Caco-2 (cell line): Measurements from ENCODE around the gene CPNE6. TPM values are rescaled to one million over a fixed set of nuclear protein-coding genes. Genes with fewer than 3 reads are reported as not detected.

Experiments used
- BruUV-seq: library from RNA; stranded (reverse); fragments of 400-500 nt; replicated peaks from 2 replicates; lab custom pipeline; 2021; lab: Mats Ljungman, UMichigan
- CTCF ChIA-PET: fragments of 300-600 bp; sonication (Branson Sonifier 250); formaldehyde crosslinking; loops from one replicate; lab custom pipeline; 2022; ENCODE audit warnings: antibody characterized with exemption; lab: Charles Lee
- POLR2A ChIA-PET: fragments of 300-600 bp; sonication (Branson Sonifier 250); formaldehyde crosslinking; loops from one replicate; lab custom pipeline; 2022; ENCODE audit warnings: antibody characterized with exemption; lab: Charles Lee
- DNase-seq, 2 experiments: peaks; one replicate each; pipeline versions ENCODE4 v3.0.0 to v3.0.0-alpha.2; 2020 to 2022
- H3K27me3 ChIP-seq: replicated peaks from 2 replicates; pipeline ENCODE4 v1.6.0; 2011; ENCODE audit warnings: low read length; ENCODE audit not compliant: control insufficient read depth, insufficient read depth
- H3K36me3 ChIP-seq: 2 replicates; pipeline ENCODE4 v1.5.1; 2011; ENCODE audit warnings: low read length; ENCODE audit not compliant: control insufficient read depth, insufficient read depth
- H3K4me1 ChIP-seq: fragments of 250-450 bp; sonication (Bioruptor Pico); 2 replicates; pipeline ENCODE4 v1.5.1; 2020; ENCODE audit warnings: mild to moderate bottlenecking
- H3K4me3 ChIP-seq: 2 replicates; pipeline ENCODE4 v1.5.1; 2011; ENCODE audit warnings: low read depth, mild to moderate bottlenecking, control low read depth, low read length
- H3K9me3 ChIP-seq: fragments of 250-450 bp; sonication (Bioruptor Pico); 2 replicates; pipeline ENCODE4 v1.5.1; 2020; ENCODE audit warnings: mild to moderate bottlenecking, moderate library complexity
- H3K27ac Mint-ChIP-seq: one replicate; pipeline ENCODE4 v1.8.0; 2022; ENCODE audit warnings: mixed read lengths; ENCODE audit not compliant: unreplicated experiment
- H3K27me3 Mint-ChIP-seq: one replicate; pipeline ENCODE4 v1.8.0; 2022; ENCODE audit warnings: mixed read lengths; ENCODE audit not compliant: insufficient read depth, unreplicated experiment
- H3K36me3 Mint-ChIP-seq: one replicate; pipeline ENCODE4 v1.8.0; 2022; ENCODE audit warnings: mild to moderate bottlenecking, mixed read lengths; ENCODE audit not compliant: insufficient read depth, unreplicated experiment
- H3K4me1 Mint-ChIP-seq: one replicate; pipeline ENCODE4 v1.8.0; 2022; ENCODE audit warnings: low read depth, mixed read lengths; ENCODE audit not compliant: unreplicated experiment
- H3K4me3 Mint-ChIP-seq: one replicate; pipeline ENCODE4 v1.8.0; 2022; ENCODE audit warnings: mild to moderate bottlenecking, moderate library complexity, mixed read lengths; ENCODE audit not compliant: unreplicated experiment
- H3K9me3 Mint-ChIP-seq: one replicate; pipeline ENCODE4 v1.8.0; 2022; ENCODE audit warnings: mixed read lengths; ENCODE audit not compliant: unreplicated experiment
- intact Hi-C: fragments of 100-400 bp; cut with micrococcal nuclease; formaldehyde crosslinking; loops from one replicate; pipeline ENCODE4 v1.10.0; 2022; ENCODE audit not compliant: unreplicated experiment
- total RNA-seq: library from RNA; stranded (reverse); gene quantifications from 2 replicates; pipeline ENCODE4 v1.2.3, GENCODE V29; 2022
- TF ChIP-seq, protein P1 (sequence below), 2 experiments: fragments of 200-600 bp in 1 of 2; IDR thresholded peaks; 1 replicate in 1 of 2; 2 replicates in 1 of 2; pipeline versions ENCODE4 v1.5.1 to v1.8.0; 2011 to 2022; ENCODE audit warnings: antibody characterized with exemption in 1 of 2, control low read depth in 1 of 2, inconsistent platforms in 1 of 2, low read depth in 1 of 2, low read length in 1 of 2, mild to moderate bottlenecking in 1 of 2, moderate library complexity in 1 of 2; ENCODE audit not compliant: insufficient read depth in 1 of 2, severe bottlenecking in 1 of 2, unreplicated experiment in 1 of 2

CPNE6 gene
- total RNA-seq, 1 experiment from 2014 or later, result not detected

DNA sequence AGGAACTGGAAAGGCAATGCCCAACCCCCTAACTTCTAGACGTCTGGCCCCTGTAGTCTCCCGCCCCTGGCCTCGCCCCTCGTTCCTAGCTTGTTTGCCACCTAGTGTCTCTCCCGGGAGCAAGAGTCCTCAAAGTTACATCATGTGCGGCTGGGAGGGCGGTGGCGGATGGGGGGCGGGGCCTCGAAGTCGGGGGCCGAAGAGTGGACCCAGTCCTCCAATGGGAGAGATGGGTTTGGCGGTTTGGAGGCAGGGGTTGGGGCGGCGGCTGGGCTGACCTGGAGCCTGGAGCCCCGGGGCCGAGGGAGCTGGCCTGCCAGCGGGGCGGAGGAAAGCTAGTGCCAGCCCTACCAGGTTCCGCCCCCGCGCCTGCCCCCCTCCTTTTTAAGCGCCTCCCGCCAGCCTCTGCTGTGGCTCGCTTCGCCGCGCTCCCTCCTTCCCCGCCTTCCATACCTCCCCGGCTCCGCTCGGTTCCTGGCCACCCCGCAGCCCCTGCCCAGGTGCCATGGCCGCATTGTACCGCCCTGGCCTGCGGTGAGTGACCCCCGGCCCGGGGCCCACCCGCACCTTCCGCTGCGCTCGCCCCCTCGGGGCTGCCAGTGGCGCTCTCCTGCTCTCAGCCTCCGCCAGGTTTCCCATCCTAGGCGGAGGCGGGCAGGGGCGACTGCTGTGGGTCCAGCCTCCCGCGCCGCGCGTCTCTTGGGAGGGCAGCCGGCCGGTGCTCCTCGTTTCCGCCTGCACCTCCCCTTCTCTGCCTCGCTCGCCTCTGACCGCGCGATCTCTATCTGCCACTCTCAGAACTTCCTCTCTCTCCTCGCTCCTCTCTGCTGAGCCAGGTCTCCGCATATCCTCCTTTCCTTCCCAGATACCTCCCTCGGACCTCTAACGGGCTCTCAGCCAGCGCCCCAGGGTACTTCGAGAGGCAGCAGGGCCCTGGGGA is 22.8 kb downstream of the CPNE6 start, which contains the start of gene PCK2:
Gene PCK2 (plus strand): TSS at position 411 of the 940 bp plus-strand sequence. CDS start 95 bp downstream, at position 506.
- DNase-seq, result peak; percentile 98
- peaks cover 24% of the 10 kb centered on the region for H3K4me1 Mint-ChIP-seq
- peaks cover 51% of the 10 kb centered on the region for H3K36me3 Mint-ChIP-seq
- intact Hi-C loops, result loop anchor here (1.0 kb wide), 1 partner anchor 20 kb away; the partner anchor contains the start of genes DCAF11 and NRL
- Histone ChIP-seq H3K9me3 (no peaks in the 10 kb centered on the region), H3K27me3 (no peaks in the 10 kb centered on the region), H3K4me1 (peaks cover 21% of the 10 kb centered on the region), H3K36me3 (peaks cover 3% of the 10 kb centered on the region), H3K4me3 (peak within 1 kb of the TSS; percentile 60)
- POLR2A ChIA-PET, result interaction anchor here (0.6 to 3.2 kb wide), 18 partner anchors 11 to 442 kb away, joined by 3 to 72 read pairs (median 8); partner anchors contain the start of genes CARMIL3, DCAF11, EMC9 and IPO4
- H3K27me3 Mint-ChIP-seq, result no peaks in the 10 kb centered on the region
- TSS peak; percentile 62 for BruUV-seq
- H3K27ac Mint-ChIP-seq, result peak within 1 kb of the TSS; percentile 99
- CTCF ChIA-PET, result interaction anchor here (0.6 to 6.4 kb wide), 13 partner anchors 12 to 1017 kb away, joined by 3 to 129 read pairs (median 8); partner anchors contain the start of genes DCAF11, EMC9, IRF9 and NRL
- H3K9me3 Mint-ChIP-seq, result no peaks in the 10 kb centered on the region
- H3K4me3 Mint-ChIP-seq, result peak within 1 kb of the TSS; percentile 97
- TF ChIP-seq, protein P1, sequence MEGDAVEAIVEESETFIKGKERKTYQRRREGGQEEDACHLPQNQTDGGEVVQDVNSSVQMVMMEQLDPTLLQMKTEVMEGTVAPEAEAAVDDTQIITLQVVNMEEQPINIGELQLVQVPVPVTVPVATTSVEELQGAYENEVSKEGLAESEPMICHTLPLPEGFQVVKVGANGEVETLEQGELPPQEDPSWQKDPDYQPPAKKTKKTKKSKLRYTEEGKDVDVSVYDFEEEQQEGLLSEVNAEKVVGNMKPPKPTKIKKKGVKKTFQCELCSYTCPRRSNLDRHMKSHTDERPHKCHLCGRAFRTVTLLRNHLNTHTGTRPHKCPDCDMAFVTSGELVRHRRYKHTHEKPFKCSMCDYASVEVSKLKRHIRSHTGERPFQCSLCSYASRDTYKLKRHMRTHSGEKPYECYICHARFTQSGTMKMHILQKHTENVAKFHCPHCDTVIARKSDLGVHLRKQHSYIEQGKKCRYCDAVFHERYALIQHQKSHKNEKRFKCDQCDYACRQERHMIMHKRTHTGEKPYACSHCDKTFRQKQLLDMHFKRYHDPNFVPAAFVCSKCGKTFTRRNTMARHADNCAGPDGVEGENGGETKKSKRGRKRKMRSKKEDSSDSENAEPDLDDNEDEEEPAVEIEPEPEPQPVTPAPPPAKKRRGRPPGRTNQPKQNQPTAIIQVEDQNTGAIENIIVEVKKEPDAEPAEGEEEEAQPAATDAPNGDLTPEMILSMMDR (IDR thresholded peaks at IDR 0.05; ENCODE audit: insufficient read depth in 1 of 2, low read depth in 1 of 2, low read length in 1 of 2, severe bottlenecking in 1 of 2, unreplicated experiment in 1 of 2), result no peak

DNA sequence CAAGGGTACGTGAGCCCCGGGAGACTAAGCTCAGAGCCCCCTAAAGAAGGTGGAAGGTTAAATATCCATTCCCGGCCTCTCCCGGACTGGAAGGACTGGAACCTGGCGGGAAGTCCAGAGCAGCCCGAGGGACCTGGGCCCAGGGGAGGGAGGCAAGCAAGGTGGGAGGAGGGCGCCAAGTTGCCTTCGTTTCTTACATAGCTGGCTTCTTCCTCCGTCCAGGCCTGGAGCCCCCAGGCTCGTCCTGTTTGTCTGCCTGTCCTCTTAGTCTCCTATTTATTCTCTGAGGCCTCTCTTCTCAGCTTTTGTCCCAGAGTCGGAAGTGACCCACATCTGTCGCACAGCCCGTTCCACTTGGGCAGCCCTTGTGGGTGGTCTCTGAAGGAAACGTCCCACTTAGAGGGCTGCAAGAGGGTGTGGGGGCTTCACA is 23.5 kb downstream of the CPNE6 start:
- Histone ChIP-seq H3K9me3 (no peaks in the 10 kb centered on the region), H3K4me1 (peaks cover 21% of the 10 kb centered on the region), H3K27me3 (no peaks in the 10 kb centered on the region), H3K36me3 (peaks cover 3% of the 10 kb centered on the region), H3K4me3 (peak overlapping the region; percentile 60)
- no TSS peak for BruUV-seq
- intact Hi-C loops, result loop anchor here (1.0 kb wide), 1 partner anchor 19 kb away; the partner anchor contains the start of genes DCAF11 and NRL
- Mint-ChIP-seq H3K36me3 (peaks cover 58% of the 10 kb centered on the region), H3K4me3 (peak overlapping the region; percentile 97), H3K4me1 (peaks cover 24% of the 10 kb centered on the region), H3K27ac (peak overlapping the region; percentile 99), H3K27me3 (no peaks in the 10 kb centered on the region), H3K9me3 (no peaks in the 10 kb centered on the region)
- POLR2A ChIA-PET, result interaction anchor here (1.0 to 3.2 kb wide), 5 partner anchors 14 to 37 kb away, joined by 4 to 72 read pairs (median 13); partner anchors contain the start of genes DCAF11 and NRL
- CTCF ChIA-PET, result interaction anchor here (1.1 to 6.4 kb wide), 4 partner anchors 15 to 52 kb away, joined by 5 to 129 read pairs (median 50); partner anchors contain the start of genes DCAF11, NRL and RNF31
- TF ChIP-seq, protein P1 (IDR thresholded peaks at IDR 0.05; ENCODE audit: insufficient read depth in 1 of 2, low read depth in 1 of 2, low read length in 1 of 2, severe bottlenecking in 1 of 2, unreplicated experiment in 1 of 2), result no peak
- DNase-seq, result no peak
